Stimulated activated naive CD8-positive, alpha-beta T cell treated with anti-CD3 and anti-CD28 coated beads, Interleukin-15, Interleukin-2, amounts not matched to agents 100 U/mL and 50 U/mL, for 24 hours (primary cell): ENCODE measurements around the gene NXT1.

ENCODE experiments used
- ATAC-seq: fragments of 150-1000 bp; cut with Tn5 transposase; one replicate; pipeline ENCODE4 v1.10.0; 2021
- DNase-seq: peaks from one replicate; pipeline ENCODE4 v3.0.0; 2021

NXT1 gene

GRCh38 chr20:23361119-23361475, 10.5 kb downstream of the NXT1 start:
- ATAC-seq (no peak), DNase-seq (no peak)

GRCh38 chr20:23361476-23362391, 11.1 kb downstream of the NXT1 start, which contains the start of gene GZF1:
Gene GZF1, plus strand, starts transcription at chr20:23362182. Its CDS starts 2,202 bp downstream, at chr20:23364384.
- DNase-seq (peak; percentile 99), ATAC-seq (peak; percentile 86)

- ATAC-seq = no peak
- DNase-seq = peak; percentile 35
These were observed 12.0 kb downstream of the NXT1 start for GRCh38 chr20:23362392-23363256.

- ATAC-seq = no peak
- no peak for DNase-seq
These were observed 12.7 kb downstream of the NXT1 start for GRCh38 chr20:23363257-23363649.

GRCh38 chr20:23365390-23366165, 15.0 kb downstream of the NXT1 start:
- DNase-seq (no peak), ATAC-seq (no peak)

GRCh38 chr20:23366384-23366783, 15.8 kb downstream of the NXT1 start:
- DNase-seq (no peak), ATAC-seq (no peak)

- ATAC-seq (peak; percentile 52), DNase-seq (no peak)
These were observed 17.2 kb downstream of the NXT1 start for GRCh38 chr20:23367770-23368169.

- no peak for ATAC-seq
These were observed 17.9 kb downstream of the NXT1 start for GRCh38 chr20:23368316-23369071.

GRCh38 chr20:23369072-23369823, 18.7 kb downstream of the NXT1 start:
- no peak for ATAC-seq
- DNase-seq = no peak

More at GRCh38 chr20:23368316-23369071, 17.9 kb downstream of the NXT1 start:
- no peak for DNase-seq

- DNase-seq (no peak), ATAC-seq (no peak)
These were observed 19.7 kb downstream of the NXT1 start for GRCh38 chr20:23370274-23370673.

GRCh38 chr20:23370873-23371272, 20.3 kb downstream of the NXT1 start:
- ATAC-seq = no peak
- no peak for DNase-seq

GRCh38 chr20:23371496-23371895, 20.9 kb downstream of the NXT1 start:
- ATAC-seq (no peak), DNase-seq (no peak)

- DNase-seq = no peak
- no peak for ATAC-seq
These were observed 23.9 kb downstream of the NXT1 start for GRCh38 chr20:23374441-23374840.

- no peak for ATAC-seq
- no peak for DNase-seq
These were observed 25.2 kb downstream of the NXT1 start for GRCh38 chr20:23375827-23376226.

- ATAC-seq (no peak), DNase-seq (no peak)
These were observed 29.2 kb downstream of the NXT1 start for GRCh38 chr20:23379772-23380171.

GRCh38 chr20:23381876-23382275, 31.3 kb downstream of the NXT1 start:
- no peak for DNase-seq

GRCh38 chr20:23386304-23387117, 35.9 kb downstream of the NXT1 start:
- ATAC-seq (no peak), DNase-seq (no peak)

More at GRCh38 chr20:23381876-23382275, 31.3 kb downstream of the NXT1 start:
- no peak for ATAC-seq

- DNase-seq (no peak), ATAC-seq (no peak)
These were observed 36.5 kb downstream of the NXT1 start for GRCh38 chr20:23387118-23387443.

GRCh38 chr20:23390091-23390774, 39.6 kb downstream of the NXT1 start:
- ATAC-seq (no peak), DNase-seq (no peak)
